Measurements from ENCODE around the gene ADCY3.

ADCY3 gene

GRCh38 chr2:24925815-24926214 lies 5.8 kb upstream of the ADCY3 start:
- no peak for DNase-seq (ENCODE audit: low read depth)

- DNase-seq (ENCODE audit: low read depth), result no peak
Measured at GRCh38 chr2:24924732-24925131, 4.7 kb upstream of the ADCY3 start.

GRCh38 chr2:24924266-24924665 lies 4.2 kb upstream of the ADCY3 start:
- DNase-seq (ENCODE audit: low read depth), result no peak

DNA sequence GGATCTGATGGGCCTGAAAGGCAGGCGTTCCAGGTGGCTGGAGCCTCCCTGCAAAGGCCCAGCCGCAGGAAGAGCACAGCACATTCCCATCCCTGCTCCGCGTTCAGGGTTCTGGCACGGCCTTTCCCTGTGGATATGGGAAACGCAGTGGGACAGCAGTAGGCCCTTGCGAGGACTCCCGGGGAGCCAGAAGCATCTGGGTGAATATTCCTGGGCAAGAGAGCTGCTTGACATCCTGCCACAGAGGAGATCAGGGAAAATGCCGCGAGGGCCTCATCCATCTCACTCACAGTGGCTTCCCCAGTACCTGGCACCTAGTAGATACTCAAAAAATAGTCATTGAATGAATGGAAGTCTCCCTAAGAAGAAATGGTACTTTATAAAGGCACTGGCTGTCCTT lies 3.1 kb upstream of the ADCY3 start:
- no peak for DNase-seq (ENCODE audit: low read depth)

DNA sequence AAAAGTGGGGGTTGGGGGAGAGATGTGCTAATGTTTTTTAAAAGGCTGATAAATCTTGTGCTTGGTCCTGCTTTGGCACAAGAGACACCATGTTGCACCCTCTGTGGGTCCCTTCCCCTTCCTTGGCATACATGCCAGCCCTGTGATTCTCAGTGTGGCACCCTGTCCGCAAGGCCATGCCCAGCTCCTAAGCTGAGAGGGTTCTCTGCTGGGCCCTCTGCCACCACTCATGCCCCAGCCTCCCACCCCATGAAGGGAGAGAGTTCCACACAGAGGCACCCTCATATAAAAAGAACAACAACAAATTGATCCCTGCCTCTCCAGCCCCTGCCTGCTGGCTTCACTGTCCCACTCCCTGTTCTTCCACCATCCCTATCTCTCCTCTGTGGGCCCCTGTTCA lies 2.5 kb upstream of the ADCY3 start:
- DNase-seq (ENCODE audit: low read depth), result no peak

GRCh38 chr2:24920809-24921441 lies 888 bp upstream of the ADCY3 start:
- no peak for DNase-seq (ENCODE audit: low read depth)

GRCh38 chr2:24919506-24920097 lies 435 bp downstream of the ADCY3 start:
- no peak for DNase-seq (ENCODE audit: low read depth)

DNA sequence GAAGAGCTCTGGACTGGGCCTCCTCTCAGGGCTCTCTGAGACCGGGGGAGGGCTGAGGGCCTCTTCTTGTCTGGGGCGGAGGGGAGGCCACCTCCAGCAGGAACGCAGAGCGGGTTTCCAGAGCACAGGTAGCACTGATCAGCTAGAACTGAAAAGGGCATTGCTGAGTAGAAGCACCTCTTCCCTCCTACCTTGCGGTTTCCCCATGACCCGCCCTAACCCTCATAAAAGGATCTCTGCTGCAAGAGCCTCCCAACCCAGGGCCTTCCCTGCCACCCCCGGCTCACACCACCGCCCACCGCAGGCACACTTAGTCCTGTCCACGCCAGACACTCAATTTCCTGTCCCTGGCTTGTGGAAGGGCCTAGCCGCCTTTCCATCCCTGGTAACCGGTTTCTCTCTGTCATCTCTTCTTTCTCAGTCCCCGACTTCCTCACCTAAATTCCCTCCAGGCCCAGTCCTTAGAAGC lies 966 bp downstream of the ADCY3 start:
- no peak for DNase-seq (ENCODE audit: low read depth)

- DNase-seq (ENCODE audit: low read depth), result no peak
Measured at GRCh38 chr2:24918326-24919036, 1.6 kb downstream of the ADCY3 start.

- DNase-seq (ENCODE audit: low read depth), result no peak
Measured at GRCh38 chr2:24917731-24918325, 2.2 kb downstream of the ADCY3 start.

DNA sequence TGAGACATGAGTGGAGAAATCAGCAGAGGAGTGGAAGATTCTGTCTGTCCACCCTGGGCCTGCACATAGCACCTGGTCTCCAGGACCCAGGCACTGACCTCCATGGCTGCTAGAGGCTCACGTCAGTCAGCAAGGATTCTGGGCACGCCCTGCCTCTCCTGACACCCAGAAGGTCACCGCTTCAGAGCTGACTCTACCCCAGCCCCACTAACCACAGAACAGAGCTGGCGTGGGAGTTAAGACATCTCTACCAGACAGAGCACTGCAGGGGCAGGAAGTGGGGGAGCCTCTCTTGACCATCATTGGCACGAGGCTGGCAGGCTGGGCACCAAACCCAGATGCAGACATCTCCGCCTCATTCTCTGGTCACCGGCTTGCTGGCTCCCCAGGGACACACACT lies 3.0 kb downstream of the ADCY3 start:
- DNase-seq (ENCODE audit: low read depth), result no peak

GRCh38 chr2:24915796-24916195 lies 4.2 kb downstream of the ADCY3 start:
- DNase-seq (ENCODE audit: low read depth), result no peak

- DNase-seq (ENCODE audit: low read depth), result no peak
Measured at GRCh38 chr2:24915175-24915574, 4.9 kb downstream of the ADCY3 start.

GRCh38 chr2:24914713-24915112 lies 5.3 kb downstream of the ADCY3 start:
- DNase-seq (ENCODE audit: low read depth), result no peak

DNA sequence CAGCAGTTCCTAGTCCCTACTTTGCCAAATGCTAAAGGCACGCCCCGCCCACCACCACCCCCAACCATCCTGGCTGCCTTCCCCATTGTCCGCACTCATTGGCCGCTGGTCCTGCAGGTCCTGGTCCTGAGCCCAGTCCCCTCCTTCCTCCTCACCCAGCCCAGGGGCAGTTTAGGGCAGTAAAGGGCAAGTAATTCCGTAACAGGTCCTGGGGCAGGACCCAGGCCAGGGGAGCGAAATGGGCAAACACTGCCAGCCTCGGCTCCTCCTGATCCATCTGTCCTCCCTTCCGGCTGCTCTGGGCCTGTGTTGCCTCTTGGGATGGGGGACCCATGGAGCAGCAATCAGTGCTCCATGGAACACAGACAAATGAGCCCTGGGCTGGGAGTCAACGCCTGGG lies 6.1 kb downstream of the ADCY3 start:
- DNase-seq (ENCODE audit: low read depth), result no peak

- no peak for DNase-seq (ENCODE audit: low read depth)
Measured at GRCh38 chr2:24912986-24913385, 7.1 kb downstream of the ADCY3 start.

DNA sequence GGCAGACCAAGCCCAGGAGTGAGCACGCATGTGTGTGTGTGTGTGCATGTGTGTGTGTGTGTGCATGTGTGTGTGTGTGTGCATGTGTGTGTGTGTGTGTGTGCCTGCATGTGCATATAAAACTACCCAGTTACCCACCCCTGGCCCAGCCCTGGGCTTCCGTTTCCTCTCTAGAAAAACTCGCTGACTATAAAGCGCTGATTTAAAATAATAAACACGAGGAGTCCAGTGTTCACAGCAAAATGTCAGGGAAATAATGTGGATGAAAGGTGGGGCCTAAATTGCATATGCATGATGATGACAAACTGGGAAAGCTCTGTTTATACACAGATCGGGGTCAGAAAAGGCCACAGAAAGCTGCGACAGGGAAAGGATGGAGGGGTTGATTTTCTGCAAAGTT lies 7.5 kb downstream of the ADCY3 start:
- no peak for DNase-seq (ENCODE audit: low read depth)

GRCh38 chr2:24910245-24910644 lies 9.8 kb downstream of the ADCY3 start:
- DNase-seq (ENCODE audit: low read depth), result no peak

DNA sequence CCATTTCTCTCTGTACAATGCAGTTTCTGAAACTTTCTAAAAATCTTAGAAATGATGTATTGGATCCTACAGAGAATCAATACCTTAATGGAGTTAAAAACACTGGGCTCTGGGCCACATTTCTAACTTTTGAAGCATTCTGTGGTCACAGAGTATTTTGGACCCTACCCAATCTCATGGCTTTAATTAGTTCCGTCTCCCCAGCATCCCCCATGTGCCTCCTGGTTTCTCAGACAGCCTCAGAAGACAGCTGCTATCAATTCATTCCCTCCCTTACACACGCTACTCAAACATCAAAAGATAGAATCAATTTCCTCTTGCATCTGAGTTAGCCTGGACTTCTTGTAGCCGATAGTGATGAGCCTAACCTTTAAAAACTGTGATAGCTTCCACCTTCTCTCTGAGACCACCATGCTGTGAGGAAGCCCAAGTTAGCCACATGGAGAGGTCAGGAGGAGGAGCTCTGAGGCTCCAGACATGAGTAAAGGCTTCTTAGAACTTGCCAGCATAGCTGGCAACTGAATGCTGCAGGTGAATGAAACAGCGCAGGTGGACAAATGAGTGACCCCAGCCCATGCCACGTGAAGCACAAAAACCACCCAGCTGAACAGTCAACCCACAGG lies 10.4 kb downstream of the ADCY3 start:
- peak; percentile 58 for DNase-seq (ENCODE audit: low read depth)

- no peak for DNase-seq (ENCODE audit: low read depth)
Measured at GRCh38 chr2:24908461-24908901, 11.6 kb downstream of the ADCY3 start.

DNA sequence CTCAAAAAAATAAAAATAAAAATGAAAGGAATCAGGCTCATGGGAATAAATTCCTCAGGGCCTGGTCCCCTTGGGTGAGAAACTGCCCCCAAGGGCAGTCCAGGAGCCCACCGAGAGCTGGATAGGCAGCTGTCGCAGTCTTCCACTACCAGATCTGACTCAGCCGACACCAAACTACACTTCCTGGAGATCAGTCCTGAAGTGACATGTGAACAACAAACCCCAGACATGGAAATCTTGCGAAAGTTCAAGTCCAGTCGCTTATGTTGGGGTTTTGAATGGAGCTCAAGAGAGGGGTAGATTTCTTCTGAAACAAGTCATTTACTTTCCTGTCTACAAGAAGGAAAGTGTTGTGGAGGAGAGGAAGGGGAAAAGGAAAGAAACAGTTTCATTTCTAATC lies 12.9 kb downstream of the ADCY3 start:
- DNase-seq (ENCODE audit: low read depth), result no peak

GRCh38 chr2:24906466-24906865 lies 13.6 kb downstream of the ADCY3 start:
- no peak for DNase-seq (ENCODE audit: low read depth)

Measured in GM04503 (cell line).